Central memory CD8-positive, alpha-beta T cell (primary cell): ENCODE results near the gene KLK14.

Source experiments
- ATAC-seq: fragments of 150-1000 bp; cut with Tn5 transposase; replicated peaks from 2 replicates; pipeline ENCODE4 v1.10.0; 2022; ENCODE audit warnings: mild to moderate bottlenecking, moderate FRiP score, moderate number of reproducible peaks; ENCODE audit not compliant: poor library complexity, severe bottlenecking; ENCODE audit errors: extremely low read depth
- DNase-seq, 2 donors: peaks; one replicate each; pipeline ENCODE4 v3.0.0; 2021; ENCODE audit warnings: low spot score in 2 of 2
- H3K27ac Mint-ChIP-seq: one replicate; pipeline ENCODE4 v1.8.0; 2022; ENCODE audit warnings: low read depth, mild to moderate bottlenecking, moderate library complexity, mixed read lengths
- H3K27me3 Mint-ChIP-seq: one replicate; pipeline ENCODE4 v1.8.0; 2022; ENCODE audit warnings: mixed read lengths
- H3K36me3 Mint-ChIP-seq: one replicate; pipeline ENCODE4 v1.8.0; 2022; ENCODE audit warnings: mild to moderate bottlenecking, moderate library complexity, mixed read lengths; ENCODE audit not compliant: insufficient read depth
- H3K4me1 Mint-ChIP-seq: one replicate; pipeline ENCODE4 v1.8.0; 2022; ENCODE audit warnings: mixed read lengths
- H3K4me3 Mint-ChIP-seq: one replicate; pipeline ENCODE4 v1.8.0; 2022; ENCODE audit warnings: mild to moderate bottlenecking, moderate library complexity, mixed read lengths
- H3K9me3 Mint-ChIP-seq: one replicate; pipeline ENCODE4 v1.8.0; 2022; ENCODE audit warnings: mixed read lengths

The KLK14 gene

DNA sequence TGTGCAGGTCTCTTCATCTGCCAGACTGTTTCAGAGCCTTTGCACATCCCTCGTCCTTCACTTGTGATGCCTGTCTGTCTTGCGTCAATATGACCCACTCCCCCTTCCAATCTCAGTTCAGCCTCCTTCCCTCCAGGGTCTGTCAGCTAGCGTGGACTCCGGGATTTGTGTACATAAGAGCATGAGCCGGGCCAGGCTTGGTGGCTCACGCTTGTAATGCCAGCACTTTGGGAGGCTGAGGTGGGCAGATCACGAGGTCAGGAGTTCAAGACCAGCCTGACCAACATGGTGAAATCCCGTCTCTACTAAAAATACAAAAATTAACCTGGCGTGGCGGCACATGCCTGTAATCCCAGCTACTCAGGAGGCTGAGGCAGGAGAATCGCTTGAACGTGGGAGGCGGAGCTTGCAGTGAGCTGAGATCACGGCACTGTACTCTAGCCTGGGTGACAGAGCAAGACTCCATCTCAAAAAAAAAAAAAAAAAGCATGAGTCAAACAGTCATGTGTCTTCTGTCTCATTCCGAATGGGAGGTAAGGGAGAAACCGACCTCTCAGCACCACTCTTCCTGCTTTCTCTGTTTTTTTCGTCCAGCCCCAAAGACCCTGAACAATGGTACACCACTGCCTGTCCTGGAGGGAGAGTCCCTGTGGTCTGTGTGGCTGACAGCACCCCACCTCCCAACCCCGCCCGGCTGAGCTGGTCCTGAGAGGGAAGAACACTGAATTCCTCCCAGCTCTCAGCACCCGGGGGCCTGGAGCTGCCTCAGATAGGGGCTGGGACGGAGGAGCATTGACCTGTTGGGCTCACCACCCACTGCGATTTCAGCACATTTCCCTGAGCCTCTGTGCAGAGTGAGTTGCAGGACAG is 39.7 kb upstream of the KLK14 start:
- DNase-seq (no peak), ATAC-seq (no peak)
- Mint-ChIP-seq H3K27me3 (no peaks in the 10 kb centered on the region), H3K9me3 (no peaks in the 10 kb centered on the region), H3K4me1 (peaks cover 69% of the 10 kb centered on the region), H3K4me3 (peak overlapping the region; percentile 64), H3K36me3 (peaks cover 3% of the 10 kb centered on the region), H3K27ac (peak overlapping the region; percentile 74)

GRCh38 chr19:51121257-51121656 is 38.6 kb upstream of the KLK14 start:
- no peak overlapping the region for H3K27ac Mint-ChIP-seq
- no peak for DNase-seq

GRCh38 chr19:51120160-51120559 is 37.5 kb upstream of the KLK14 start:
- Mint-ChIP-seq H3K27me3 (no peaks in the 10 kb centered on the region), H3K9me3 (no peaks in the 10 kb centered on the region), H3K36me3 (peaks cover 3% of the 10 kb centered on the region), H3K27ac (no peak overlapping the region), H3K4me3 (no peak overlapping the region), H3K4me1 (peaks cover 53% of the 10 kb centered on the region)
- DNase-seq (no peak), ATAC-seq (no peak)

More at GRCh38 chr19:51121257-51121656, 38.6 kb upstream of the KLK14 start:
- Mint-ChIP-seq H3K36me3 (peaks cover 3% of the 10 kb centered on the region), H3K4me1 (peaks cover 58% of the 10 kb centered on the region), H3K9me3 (no peaks in the 10 kb centered on the region), H3K4me3 (no peak overlapping the region), H3K27me3 (no peaks in the 10 kb centered on the region)
- ATAC-seq: no peak

DNA sequence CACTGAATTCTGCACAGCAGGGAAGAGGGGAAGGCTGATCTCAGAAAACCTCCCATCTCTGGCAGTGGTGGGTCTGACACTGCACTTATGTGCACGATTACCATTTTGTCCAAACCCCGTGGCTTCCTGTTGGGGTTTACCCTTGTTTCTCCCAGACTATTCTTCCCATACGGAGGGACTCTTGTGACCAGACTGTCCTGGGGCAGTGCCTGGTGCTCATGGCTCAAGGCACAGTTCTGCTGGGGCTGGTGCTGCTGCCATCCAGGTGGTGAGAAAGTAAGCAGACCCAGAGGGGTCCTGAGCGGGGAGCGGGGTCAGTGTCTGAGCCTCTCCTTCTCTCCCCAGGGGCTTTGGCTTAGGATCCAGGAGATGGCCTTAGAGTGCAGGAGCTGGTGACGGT is 36.9 kb upstream of the KLK14 start:
- Mint-ChIP-seq H3K27ac (no peak overlapping the region), H3K9me3 (no peaks in the 10 kb centered on the region), H3K4me3 (no peak overlapping the region), H3K36me3 (peaks cover 3% of the 10 kb centered on the region), H3K27me3 (no peaks in the 10 kb centered on the region), H3K4me1 (peaks cover 47% of the 10 kb centered on the region)
- DNase-seq: no peak
- ATAC-seq: no peak

DNA sequence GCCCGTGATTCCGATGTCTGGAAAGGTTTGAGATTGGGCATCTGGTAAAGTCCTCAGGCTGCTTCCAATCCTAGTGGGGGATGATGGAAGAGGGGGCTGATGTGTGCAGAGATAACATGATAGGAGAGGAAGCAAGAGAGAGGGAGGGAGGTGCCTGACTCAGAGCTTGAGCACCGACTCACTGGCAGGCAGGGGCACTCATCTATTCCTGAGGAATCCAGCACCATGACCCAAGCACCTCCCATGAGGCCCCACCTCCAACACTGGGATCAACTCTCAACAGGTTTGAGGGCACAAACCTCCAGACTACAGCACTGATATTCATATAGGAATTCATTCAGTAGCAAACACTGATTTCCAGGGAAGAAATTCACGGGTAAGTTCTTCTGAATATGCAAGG is 36.4 kb upstream of the KLK14 start:
- Mint-ChIP-seq H3K27ac (peak overlapping the region; percentile 42), H3K4me1 (peaks cover 42% of the 10 kb centered on the region), H3K27me3 (no peaks in the 10 kb centered on the region), H3K4me3 (no peak overlapping the region), H3K36me3 (peaks cover 3% of the 10 kb centered on the region), H3K9me3 (no peaks in the 10 kb centered on the region)
- ATAC-seq (no peak), DNase-seq (no peak)

DNA sequence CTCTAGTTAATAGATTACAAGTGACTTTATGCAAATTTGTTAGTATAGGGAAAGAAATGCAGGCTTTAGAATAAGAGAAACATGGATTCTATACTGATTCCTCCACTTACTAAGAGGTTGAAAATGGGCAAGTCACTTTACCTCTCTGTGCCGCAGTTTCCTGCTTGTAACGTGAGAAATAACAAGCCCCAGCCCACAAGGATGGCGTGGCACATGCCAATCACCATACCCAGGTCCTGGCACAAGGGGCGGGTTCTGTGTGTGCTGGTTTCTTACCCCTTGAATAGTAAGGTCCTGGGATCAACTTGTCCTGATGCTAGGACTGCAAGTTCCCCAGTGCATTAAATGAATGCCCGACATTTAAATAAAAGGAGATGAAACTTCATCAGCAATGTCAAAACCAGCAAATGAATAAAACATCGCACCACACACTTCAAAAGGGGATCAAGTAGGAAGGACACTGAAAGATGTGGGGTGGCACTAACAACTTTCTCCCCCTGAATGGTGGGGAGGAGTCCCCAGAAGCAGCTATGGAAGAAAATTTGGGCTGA is 34.1 kb upstream of the KLK14 start:
- Mint-ChIP-seq H3K36me3 (peaks cover 1% of the 10 kb centered on the region), H3K4me3 (peak overlapping the region; percentile 37), H3K4me1 (peaks cover 19% of the 10 kb centered on the region), H3K27ac (peak overlapping the region; percentile 46), H3K27me3 (no peaks in the 10 kb centered on the region), H3K9me3 (no peaks in the 10 kb centered on the region)
- ATAC-seq (peak; percentile 89), DNase-seq (no peak)

GRCh38 chr19:51114087-51114729 is 31.5 kb upstream of the KLK14 start:
- H3K4me1 Mint-ChIP-seq: peaks cover 6% of the 10 kb centered on the region
- ATAC-seq (peak; percentile 67), DNase-seq (no peak)
- no peak overlapping the region for H3K27ac Mint-ChIP-seq
- H3K36me3 Mint-ChIP-seq: peaks cover 1% of the 10 kb centered on the region
- H3K27me3 Mint-ChIP-seq: no peaks in the 10 kb centered on the region
- no peaks in the 10 kb centered on the region for H3K9me3 Mint-ChIP-seq
- peak overlapping the region; percentile 48 for H3K4me3 Mint-ChIP-seq

- H3K27ac Mint-ChIP-seq: no peak overlapping the region
- no peak overlapping the region for H3K4me3 Mint-ChIP-seq
- peaks cover 12% of the 10 kb centered on the region for H3K36me3 Mint-ChIP-seq
- H3K9me3 Mint-ChIP-seq: no peaks in the 10 kb centered on the region
- no peaks in the 10 kb centered on the region for H3K27me3 Mint-ChIP-seq
- peaks cover 23% of the 10 kb centered on the region for H3K4me1 Mint-ChIP-seq
- no peak for ATAC-seq
- DNase-seq: no peak
Measured at GRCh38 chr19:51111606-51112005, 28.9 kb upstream of the KLK14 start.

- no peak overlapping the region for H3K27ac Mint-ChIP-seq
- no peak for DNase-seq
- H3K27me3 Mint-ChIP-seq: no peaks in the 10 kb centered on the region
- ATAC-seq: no peak
- H3K36me3 Mint-ChIP-seq: peaks cover 12% of the 10 kb centered on the region
- no peak overlapping the region for H3K4me3 Mint-ChIP-seq
- peaks cover 32% of the 10 kb centered on the region for H3K4me1 Mint-ChIP-seq
- no peaks in the 10 kb centered on the region for H3K9me3 Mint-ChIP-seq
Measured at GRCh38 chr19:51110666-51110971, 27.9 kb upstream of the KLK14 start.

GRCh38 chr19:51108805-51109146 is 26.1 kb upstream of the KLK14 start:
- no peak for DNase-seq
- Mint-ChIP-seq H3K36me3 (peaks cover 18% of the 10 kb centered on the region), H3K27me3 (no peaks in the 10 kb centered on the region), H3K4me3 (peak overlapping the region; percentile 90), H3K27ac (peak overlapping the region; percentile 98), H3K4me1 (peaks cover 44% of the 10 kb centered on the region), H3K9me3 (no peaks in the 10 kb centered on the region)
- ATAC-seq: peak; percentile 33

- Mint-ChIP-seq H3K9me3 (no peaks in the 10 kb centered on the region), H3K27me3 (no peaks in the 10 kb centered on the region), H3K27ac (peak within 1 kb of the TSS; percentile 98), H3K36me3 (peaks cover 22% of the 10 kb centered on the region), H3K4me3 (peak within 1 kb of the TSS; percentile 90), H3K4me1 (peaks cover 44% of the 10 kb centered on the region)
- peak; percentile 90 to 98 for DNase-seq
- ATAC-seq: peak; percentile 100
Measured at GRCh38 chr19:51108066-51108804, 25.5 kb upstream of the KLK14 start, which contains the start of gene CTU1. CTU1 (minus strand) TSS chr19:51108409; CDS start chr19:51104569, 3,840 bp downstream.

DNA sequence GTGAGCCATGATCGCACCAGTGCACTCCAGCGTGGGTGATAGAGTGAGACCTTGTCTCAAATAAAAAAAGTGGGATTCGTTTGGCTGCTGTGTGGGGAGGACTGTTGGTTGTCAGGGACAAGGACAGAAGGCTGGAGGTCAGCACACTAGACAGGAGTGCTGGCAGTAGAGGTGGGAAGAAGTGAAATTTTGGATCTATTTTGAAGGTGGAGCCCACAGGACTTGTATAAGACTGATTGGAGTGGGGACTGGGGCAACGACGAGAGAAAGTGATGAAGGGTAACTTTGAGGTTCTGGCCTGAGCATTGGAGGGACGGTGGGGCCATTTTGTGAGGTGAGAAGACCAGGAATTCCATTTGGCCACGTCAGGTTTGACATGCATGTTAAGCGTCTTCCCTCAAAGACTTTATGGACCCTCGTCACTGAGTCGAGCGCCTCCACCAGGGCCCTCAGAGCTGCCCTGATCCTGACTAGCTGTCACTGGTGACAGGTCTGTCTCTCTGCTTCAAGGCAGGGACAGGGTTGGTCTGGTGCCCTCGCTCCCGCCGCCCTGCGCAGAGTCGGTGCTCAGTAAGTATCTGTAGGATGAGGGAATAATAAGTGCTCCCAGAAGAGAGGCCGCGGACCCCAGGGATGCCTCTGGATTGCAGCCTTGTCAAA is 24.8 kb upstream of the KLK14 start:
- Mint-ChIP-seq H3K27ac (peak overlapping the region; percentile 98), H3K9me3 (no peaks in the 10 kb centered on the region), H3K4me3 (peak overlapping the region; percentile 90), H3K4me1 (peaks cover 49% of the 10 kb centered on the region), H3K36me3 (peaks cover 27% of the 10 kb centered on the region), H3K27me3 (no peaks in the 10 kb centered on the region)
- DNase-seq (no peak), ATAC-seq (no peak)
